Skeletal muscle tissue (tissue), 4 donors: Measurements from ENCODE around the gene PLEK2. TPM values are rescaled to one million over a fixed set of nuclear protein-coding genes. Genes with fewer than 3 reads are reported as not detected.
"Not testable (repeated sequence)": the region's sequence is repeated elsewhere in the genome, so short reads cannot be mapped to it uniquely, and the experiment has no call there.

ENCODE experiments used
- H3K27ac ChIP-seq: one replicate; pipeline ENCODE4 v1.7.0; 2013; ENCODE audit warnings: mild to moderate bottlenecking, low read depth, low read length, inconsistent platforms
- H3K27me3 ChIP-seq, 3 donors: one replicate each; pipeline ENCODE4 v1.7.0; 2013; ENCODE audit warnings: low read length in 3 of 3; ENCODE audit not compliant: control insufficient read depth in 3 of 3, insufficient read depth in 3 of 3
- H3K36me3 ChIP-seq, 3 donors: one replicate each; pipeline ENCODE4 v1.7.0; 2013; ENCODE audit warnings: low read length in 3 of 3; ENCODE audit not compliant: control insufficient read depth in 3 of 3, insufficient read depth in 3 of 3
- H3K4me1 ChIP-seq, 3 donors: one replicate each; pipeline ENCODE4 v1.7.0; 2013; ENCODE audit warnings: low read length in 3 of 3, mild to moderate bottlenecking in 3 of 3; ENCODE audit not compliant: control insufficient read depth in 3 of 3, insufficient read depth in 3 of 3
- H3K4me3 ChIP-seq, 3 donors: one replicate each; pipeline ENCODE4 v1.7.0; 2013; ENCODE audit warnings: low read length in 3 of 3
- H3K9ac ChIP-seq, 3 donors: one replicate each; pipeline ENCODE4 v1.7.0; 2013; ENCODE audit warnings: low read length in 3 of 3, mild to moderate bottlenecking in 3 of 3, moderate library complexity in 2 of 3, low read depth in 1 of 3
- H3K9me3 ChIP-seq, 3 donors: one replicate each; pipeline ENCODE4 v1.7.0; 2013; ENCODE audit warnings: low read length in 3 of 3; ENCODE audit not compliant: control insufficient read depth in 3 of 3
- total RNA-seq: library from RNA; depleted of rRNA; stranded (reverse); fragments of >200 nt; gene quantifications from one replicate; pipeline ENCODE4 v1.2.3, GENCODE V29; 2014
- donor health status: Osteomylitis.

PLEK2 gene, protein sequence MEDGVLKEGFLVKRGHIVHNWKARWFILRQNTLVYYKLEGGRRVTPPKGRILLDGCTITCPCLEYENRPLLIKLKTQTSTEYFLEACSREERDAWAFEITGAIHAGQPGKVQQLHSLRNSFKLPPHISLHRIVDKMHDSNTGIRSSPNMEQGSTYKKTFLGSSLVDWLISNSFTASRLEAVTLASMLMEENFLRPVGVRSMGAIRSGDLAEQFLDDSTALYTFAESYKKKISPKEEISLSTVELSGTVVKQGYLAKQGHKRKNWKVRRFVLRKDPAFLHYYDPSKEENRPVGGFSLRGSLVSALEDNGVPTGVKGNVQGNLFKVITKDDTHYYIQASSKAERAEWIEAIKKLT
- 3.7 TPM for total RNA-seq

DNA sequence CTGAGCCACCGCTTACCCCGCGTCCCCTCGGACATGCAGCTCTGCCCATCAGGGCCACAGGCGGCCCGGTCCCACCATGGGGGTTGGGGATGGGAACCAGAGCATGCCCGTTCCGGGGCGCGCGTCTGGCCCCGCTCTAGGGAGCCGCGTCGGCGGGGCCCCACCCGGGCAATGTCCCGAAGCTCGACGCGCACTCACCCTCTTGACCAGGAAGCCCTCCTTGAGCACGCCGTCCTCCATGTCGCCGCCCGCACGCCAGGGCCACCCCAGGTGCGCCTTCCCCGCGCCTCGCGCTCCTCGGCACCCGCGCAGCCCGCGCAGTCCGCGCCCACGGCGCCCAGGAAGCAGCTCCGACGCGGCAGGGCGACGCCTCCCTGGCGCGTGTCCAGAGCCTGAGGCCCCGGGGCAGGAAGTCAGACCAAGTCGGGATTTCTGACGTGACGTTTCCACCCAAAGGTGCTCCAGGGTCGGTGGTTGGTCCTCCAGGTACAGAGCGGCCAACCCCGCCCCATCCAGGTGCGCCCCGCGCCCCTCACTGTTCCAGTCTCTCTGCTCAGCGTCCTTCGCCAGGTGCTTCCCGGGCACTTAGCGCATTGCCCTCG is at the start of gene PLEK2:
TSS of gene PLEK2 (minus strand) at position 346 of the 602 bp plus-strand sequence. CDS start at position 240, 106 bp downstream.
- H3K4me3 ChIP-seq: peak within 1 kb of the TSS in 2 of 3 donors; percentile 54 to 64
- H3K27ac ChIP-seq: no peak within 1 kb of the TSS
- no peaks in the 10 kb centered on the region for H3K9me3 ChIP-seq
- peak within 1 kb of the TSS in 2 of 3 donors; percentile 3 to 10 for H3K9ac ChIP-seq
- H3K4me1 ChIP-seq: peaks cover 6 to 8% (median 7%) of the 10 kb centered on the region in 3 donors
- H3K36me3 ChIP-seq: no peaks in the 10 kb centered on the region
- peaks cover 15 to 24% (median 22%) of the 10 kb centered on the region in 3 donors for H3K27me3 ChIP-seq

DNA sequence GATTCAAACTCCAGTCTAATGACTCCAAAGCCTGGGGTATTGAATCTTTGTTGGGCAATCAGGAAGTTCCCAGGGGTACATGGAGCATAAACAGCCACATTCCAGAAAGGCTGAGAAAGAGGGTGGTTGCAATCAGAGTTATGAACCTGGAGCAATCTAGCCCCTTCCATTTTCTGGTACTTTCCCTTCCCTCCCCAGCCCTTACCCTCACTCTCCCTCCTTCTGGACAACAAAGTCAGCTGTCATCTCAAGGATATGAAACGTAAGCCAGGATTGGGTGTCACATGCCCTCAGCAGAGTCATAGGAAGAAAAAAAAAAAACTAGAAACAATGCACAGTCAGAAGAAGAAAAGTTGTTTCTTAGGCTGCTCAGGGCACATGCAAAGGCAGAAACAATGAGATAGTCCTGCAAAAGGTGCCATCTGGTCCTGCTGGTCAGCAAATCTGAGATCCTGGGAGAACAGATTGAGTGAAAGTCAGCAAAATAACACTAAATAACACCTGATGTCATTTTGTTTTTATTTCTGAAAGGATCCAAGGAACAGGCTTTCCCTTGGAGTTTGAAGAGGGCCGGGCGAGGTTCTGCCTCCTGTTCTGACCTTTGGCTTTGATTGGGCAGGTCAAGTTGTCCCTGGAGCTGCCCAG is 49.5 kb upstream of the PLEK2 start:
- peaks cover 21 to 47% (median 43%) of the 10 kb centered on the region in 3 donors for H3K4me1 ChIP-seq
- H3K27me3 ChIP-seq: no peaks in the 10 kb centered on the region
- H3K36me3 ChIP-seq: no peaks in the 10 kb centered on the region
- no peak overlapping the region for H3K27ac ChIP-seq
- H3K4me3 ChIP-seq: no peak overlapping the region
- no peak overlapping the region for H3K9ac ChIP-seq
- no peaks in the 10 kb centered on the region for H3K9me3 ChIP-seq

DNA sequence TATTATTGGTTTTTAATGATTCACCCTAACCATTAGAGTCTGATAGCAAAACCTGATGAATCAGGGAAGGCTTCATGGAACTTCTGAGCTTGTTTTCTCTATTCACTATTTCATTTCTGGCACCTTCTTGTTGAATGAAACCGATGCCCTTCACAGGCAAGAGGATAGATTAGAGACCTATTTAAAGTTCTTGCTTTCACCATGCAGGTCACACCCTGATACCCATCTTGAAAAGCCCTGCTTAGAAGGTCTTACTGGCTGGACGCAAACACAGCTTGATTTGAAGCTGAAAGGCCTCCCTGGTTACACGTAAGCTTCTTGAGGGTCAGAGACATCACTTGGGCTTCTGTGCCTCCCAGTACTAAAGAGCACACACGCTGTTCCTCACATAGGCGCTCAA is 47.4 kb upstream of the PLEK2 start:
- Histone ChIP-seq H3K36me3 (no peaks in the 10 kb centered on the region), H3K27ac (peak overlapping the region; percentile 58), H3K4me3 (no peak overlapping the region), H3K9ac (peak overlapping the region in 1 of 3 donors; percentile 60), H3K4me1 (peaks cover 21 to 47% (median 43%) of the 10 kb centered on the region in 3 donors), H3K9me3 (no peaks in the 10 kb centered on the region), H3K27me3 (no peaks in the 10 kb centered on the region)

DNA sequence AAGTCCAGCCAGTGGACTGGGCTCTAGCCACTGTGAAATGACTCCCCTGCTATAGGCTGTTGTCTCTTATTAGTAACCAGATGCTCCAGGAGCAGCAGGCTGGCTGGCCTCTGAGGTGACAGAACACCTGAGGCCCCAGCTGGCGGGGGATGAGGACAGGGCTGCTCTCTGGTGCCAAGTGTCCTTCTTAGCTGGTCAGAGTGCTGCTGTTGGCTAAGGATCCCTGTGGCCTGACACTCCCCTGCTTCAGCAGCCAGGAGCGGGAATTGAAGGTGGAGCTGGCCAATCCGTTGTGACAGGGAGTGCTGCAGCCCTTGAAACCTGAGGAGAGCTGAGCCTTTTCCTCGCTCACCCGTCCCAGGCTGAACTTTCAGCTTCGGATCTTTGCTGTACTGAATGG is 45.8 kb upstream of the PLEK2 start:
- H3K27ac ChIP-seq: peak overlapping the region; percentile 63
- no peaks in the 10 kb centered on the region for H3K27me3 ChIP-seq
- no peaks in the 10 kb centered on the region for H3K36me3 ChIP-seq
- peaks cover 21 to 47% (median 43%) of the 10 kb centered on the region in 3 donors for H3K4me1 ChIP-seq
- H3K4me3 ChIP-seq: peak overlapping the region in 1 of 3 donors; percentile 31
- H3K9ac ChIP-seq: peak overlapping the region in 2 of 3 donors; percentile 52 to 72
- no peaks in the 10 kb centered on the region for H3K9me3 ChIP-seq

DNA sequence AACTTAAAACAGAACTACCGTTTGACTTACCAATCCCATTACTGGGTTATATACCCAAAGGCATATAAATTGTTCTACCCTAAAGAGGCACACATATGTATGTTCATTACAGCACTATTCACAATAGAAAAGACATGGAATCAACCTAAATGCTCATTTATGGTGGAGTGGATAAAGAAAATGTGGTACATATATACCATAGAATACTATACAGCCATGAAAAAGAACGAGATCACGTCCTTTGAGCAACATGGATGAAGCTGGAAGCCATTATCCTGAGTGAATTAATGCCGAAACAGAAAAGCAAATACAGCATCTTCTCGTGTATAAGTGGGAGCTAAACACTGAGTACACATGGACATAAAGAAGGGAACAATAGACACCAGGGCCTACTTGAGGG is 44.8 kb upstream of the PLEK2 start:
- no peaks in the 10 kb centered on the region for H3K27me3 ChIP-seq
- no peak overlapping the region for H3K27ac ChIP-seq
- peaks cover 19 to 42% (median 40%) of the 10 kb centered on the region in 3 donors for H3K4me1 ChIP-seq
- H3K36me3 ChIP-seq: no peaks in the 10 kb centered on the region
- H3K9me3 ChIP-seq: no peaks in the 10 kb centered on the region
- no peak overlapping the region for H3K4me3 ChIP-seq
- H3K9ac ChIP-seq: no peak overlapping the region

DNA sequence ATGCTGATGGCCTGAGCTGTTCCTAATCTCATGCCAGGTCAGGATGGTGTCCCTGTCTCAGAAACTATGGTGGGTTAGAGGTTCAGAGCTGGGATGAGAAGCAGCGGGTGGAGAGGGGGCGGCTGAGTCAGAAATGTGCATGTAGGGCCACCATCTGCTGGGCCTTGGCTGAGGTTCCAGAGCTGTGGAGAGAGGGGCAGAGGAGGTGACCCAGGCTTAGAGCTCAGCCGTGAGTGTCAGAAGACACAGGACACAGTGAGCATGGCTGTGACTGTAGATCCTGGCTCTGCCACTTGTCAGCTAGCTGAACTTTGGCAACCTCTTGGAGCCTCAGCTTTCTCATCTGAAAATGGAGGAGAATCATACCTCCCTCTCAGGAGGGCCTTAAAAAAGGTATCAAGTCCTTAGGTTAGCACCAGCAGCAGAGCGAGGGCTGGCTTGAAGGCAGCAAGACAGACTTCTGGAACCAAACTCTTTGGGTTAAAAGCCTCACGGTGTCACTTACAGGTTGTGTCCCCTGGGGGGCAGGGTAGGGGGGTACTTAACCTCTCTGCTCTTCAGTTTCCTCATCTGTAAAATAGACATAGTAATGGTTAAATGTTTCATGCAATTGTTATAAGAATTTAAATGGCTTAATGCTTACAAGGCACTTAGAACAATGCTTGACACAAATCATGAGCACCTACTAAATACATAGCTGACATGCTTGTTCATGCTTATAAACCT is 41.8 kb upstream of the PLEK2 start:
- Histone ChIP-seq H3K4me3 (no peak overlapping the region), H3K9me3 (no peaks in the 10 kb centered on the region), H3K27me3 (no peaks in the 10 kb centered on the region), H3K9ac (no peak overlapping the region), H3K4me1 (peaks cover 8 to 16% (median 16%) of the 10 kb centered on the region in 3 donors), H3K27ac (no peak overlapping the region), H3K36me3 (no peaks in the 10 kb centered on the region)

DNA sequence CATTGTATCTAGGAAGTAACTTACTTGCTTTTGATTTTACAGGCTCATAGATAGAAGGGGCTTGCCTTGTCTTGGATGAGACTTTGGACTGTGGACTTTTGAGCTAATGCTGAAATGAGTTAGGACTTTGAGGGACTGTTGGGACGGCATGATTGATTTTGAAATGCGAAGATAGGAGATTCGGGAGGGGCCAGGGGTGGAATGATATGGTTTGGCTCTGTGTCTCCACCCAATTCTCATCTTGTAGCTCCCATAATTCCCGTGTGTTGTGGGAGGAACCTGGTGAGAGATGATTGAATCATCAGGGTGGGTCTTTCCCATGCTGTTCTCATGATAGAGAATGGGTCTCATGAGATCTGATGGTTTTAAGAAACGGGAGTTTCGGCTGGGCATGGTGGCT is 39.7 kb upstream of the PLEK2 start:
- not testable (repeated sequence) for H3K9ac ChIP-seq, H3K27me3 ChIP-seq, H3K4me1 ChIP-seq, H3K9me3 ChIP-seq, H3K4me3 ChIP-seq, H3K36me3 ChIP-seq, H3K27ac ChIP-seq

DNA sequence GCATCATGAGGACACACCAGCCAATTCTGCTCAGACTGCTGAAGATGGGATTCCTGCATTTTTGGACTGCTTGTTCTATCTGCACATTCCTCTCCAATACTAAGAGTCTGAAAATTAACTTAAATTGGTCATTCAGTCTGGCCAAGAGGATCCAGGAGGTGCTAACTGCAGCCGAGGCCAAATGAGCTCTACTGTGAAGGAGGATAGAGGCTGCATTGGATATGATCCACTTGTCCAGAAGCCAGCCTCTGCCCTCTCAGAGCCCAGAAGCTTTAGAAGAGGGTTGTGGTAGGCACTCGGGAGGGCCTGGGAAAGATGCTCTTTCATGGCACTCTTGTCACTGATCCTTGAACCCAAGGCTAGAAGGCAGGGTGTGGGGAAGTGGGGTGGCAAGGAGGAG is 37.1 kb upstream of the PLEK2 start:
- Histone ChIP-seq H3K4me3 (no peak overlapping the region), H3K36me3 (no peaks in the 10 kb centered on the region), H3K27me3 (no peaks in the 10 kb centered on the region), H3K4me1 (peaks cover 4 to 6% (median 6%) of the 10 kb centered on the region in 3 donors), H3K9ac (no peak overlapping the region), H3K27ac (no peak overlapping the region), H3K9me3 (no peaks in the 10 kb centered on the region)

DNA sequence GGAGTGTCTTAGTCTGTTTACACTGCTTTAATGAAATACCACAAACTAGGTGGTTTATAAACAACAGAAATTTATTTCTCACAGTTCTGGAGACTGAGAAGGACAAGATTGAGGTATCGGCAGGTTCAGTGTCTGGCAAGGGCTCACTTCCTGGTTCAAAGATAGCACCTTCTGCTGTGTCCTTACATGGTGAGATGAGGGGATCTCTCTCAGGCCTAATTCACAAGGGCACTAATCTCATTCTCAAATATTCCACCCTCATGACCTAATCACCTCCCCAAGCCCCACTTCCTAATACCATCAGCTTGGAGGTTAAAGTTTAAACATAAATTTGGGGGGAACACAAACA is 35.0 kb upstream of the PLEK2 start:
- Histone ChIP-seq H3K4me3 (no peak overlapping the region), H3K27ac (no peak overlapping the region), H3K9ac (no peak overlapping the region)

More for the DNA sequence above, 35.0 kb upstream of the PLEK2 start:
- H3K36me3 ChIP-seq: no peaks in the 10 kb centered on the region
- H3K9me3 ChIP-seq: no peaks in the 10 kb centered on the region
- H3K27me3 ChIP-seq: no peaks in the 10 kb centered on the region
- H3K4me1 ChIP-seq: peaks cover 4 to 11% (median 6%) of the 10 kb centered on the region in 3 donors
